Measurements from ENCODE around the gene RNF20.
"Not testable (repeated sequence)": the region's sequence is repeated elsewhere in the genome, so short reads cannot be mapped to it uniquely, and the experiment has no call there.

RNF20 gene

GRCh38 chr9:101536351-101536750 lies 2.7 kb downstream of the RNF20 start:
- peaks cover 22% of the 10 kb centered on the region for H3K4me1 ChIP-seq (ENCODE audit: control insufficient read depth, insufficient read depth, low read length, unreplicated experiment)
- H2AFZ ChIP-seq (ENCODE audit: low read length, unreplicated experiment), result no peak overlapping the region
- peak overlapping the region; percentile 13; the same call in 1 of the 2 replicates for H3K27ac ChIP-seq (ENCODE audit: low read depth, low read length)
- H3K4me3 ChIP-seq (ENCODE audit: low read depth, low read length), result no peak overlapping the region
- H3K36me3 ChIP-seq (ENCODE audit: insufficient read depth, low read length), result peaks cover 20% of the 10 kb centered on the region
- H3K79me2 ChIP-seq (ENCODE audit: control insufficient read depth, insufficient read depth, low read length, unreplicated experiment), result peaks cover 35% of the 10 kb centered on the region
- no peaks in the 10 kb centered on the region for H3K27me3 ChIP-seq (ENCODE audit: insufficient read depth, low read length)

GRCh38 chr9:101536938-101537337 lies 3.3 kb downstream of the RNF20 start:
- Histone ChIP-seq H3K4me3 (ENCODE audit: low read depth, low read length) (no peak overlapping the region), H3K27me3 (ENCODE audit: insufficient read depth, low read length) (no peaks in the 10 kb centered on the region), H3K36me3 (ENCODE audit: insufficient read depth, low read length) (peaks cover 23% of the 10 kb centered on the region), H3K4me1 (ENCODE audit: control insufficient read depth, insufficient read depth, low read length, unreplicated experiment) (peaks cover 22% of the 10 kb centered on the region), H2AFZ (ENCODE audit: low read length, unreplicated experiment) (no peak overlapping the region), H3K27ac (ENCODE audit: low read depth, low read length) (no peak overlapping the region; the same call in 1 of the 2 replicates), H3K79me2 (ENCODE audit: control insufficient read depth, insufficient read depth, low read length, unreplicated experiment) (peaks cover 35% of the 10 kb centered on the region)

GRCh38 chr9:101540069-101540468 lies 6.4 kb downstream of the RNF20 start:
- Histone ChIP-seq H3K36me3 (ENCODE audit: insufficient read depth, low read length) (peaks cover 25% of the 10 kb centered on the region), H3K27ac (ENCODE audit: low read depth, low read length) (no peak overlapping the region)

GRCh38 chr9:101543098-101543735 lies 9.6 kb downstream of the RNF20 start:
- Histone ChIP-seq H3K36me3 (ENCODE audit: insufficient read depth, low read length) (peaks cover 26% of the 10 kb centered on the region), H3K27me3 (ENCODE audit: insufficient read depth, low read length) (no peaks in the 10 kb centered on the region), H2AFZ (ENCODE audit: low read length, unreplicated experiment) (no peak overlapping the region), H3K4me3 (ENCODE audit: low read depth, low read length) (no peak overlapping the region), H3K79me2 (ENCODE audit: control insufficient read depth, insufficient read depth, low read length, unreplicated experiment) (peaks cover 5% of the 10 kb centered on the region), H3K4me1 (ENCODE audit: control insufficient read depth, insufficient read depth, low read length, unreplicated experiment) (no peaks in the 10 kb centered on the region), H3K27ac (ENCODE audit: low read depth, low read length) (no peak overlapping the region)

More at GRCh38 chr9:101540069-101540468, 6.4 kb downstream of the RNF20 start:
- Histone ChIP-seq H3K4me1 (ENCODE audit: control insufficient read depth, insufficient read depth, low read length, unreplicated experiment) (peaks cover 18% of the 10 kb centered on the region), H3K4me3 (ENCODE audit: low read depth, low read length) (no peak overlapping the region), H3K27me3 (ENCODE audit: insufficient read depth, low read length) (no peaks in the 10 kb centered on the region), H3K79me2 (ENCODE audit: control insufficient read depth, insufficient read depth, low read length, unreplicated experiment) (peaks cover 31% of the 10 kb centered on the region), H2AFZ (ENCODE audit: low read length, unreplicated experiment) (no peak overlapping the region)

- not testable (repeated sequence) for H3K27ac ChIP-seq (ENCODE audit: low read depth, low read length); H3K4me3 ChIP-seq (ENCODE audit: low read depth, low read length); H3K27me3 ChIP-seq (ENCODE audit: insufficient read depth, low read length); H3K4me1 ChIP-seq (ENCODE audit: control insufficient read depth, insufficient read depth, low read length, unreplicated experiment); H2AFZ ChIP-seq (ENCODE audit: low read length, unreplicated experiment); H3K79me2 ChIP-seq (ENCODE audit: control insufficient read depth, insufficient read depth, low read length, unreplicated experiment)
- H3K36me3 ChIP-seq (ENCODE audit: insufficient read depth, low read length), result peaks cover 45% of the 10 kb centered on the region
Observed at GRCh38 chr9:101549472-101550098, 15.9 kb downstream of the RNF20 start.

- Histone ChIP-seq H3K4me1 (ENCODE audit: control insufficient read depth, insufficient read depth, low read length, unreplicated experiment) (no peaks in the 10 kb centered on the region), H3K4me3 (ENCODE audit: low read depth, low read length) (no peak overlapping the region), H2AFZ (ENCODE audit: low read length, unreplicated experiment) (no peak overlapping the region), H3K36me3 (ENCODE audit: insufficient read depth, low read length) (peaks cover 30% of the 10 kb centered on the region), H3K27ac (ENCODE audit: low read depth, low read length) (no peak overlapping the region), H3K79me2 (ENCODE audit: control insufficient read depth, insufficient read depth, low read length, unreplicated experiment) (no peaks in the 10 kb centered on the region), H3K27me3 (ENCODE audit: insufficient read depth, low read length) (no peaks in the 10 kb centered on the region)
Observed at GRCh38 chr9:101561740-101562139, 28.1 kb downstream of the RNF20 start.

GRCh38 chr9:101562966-101563365 lies 29.3 kb downstream of the RNF20 start:
- Histone ChIP-seq H3K36me3 (ENCODE audit: insufficient read depth, low read length) (peaks cover 23% of the 10 kb centered on the region), H3K4me3 (ENCODE audit: low read depth, low read length) (no peak overlapping the region), H3K79me2 (ENCODE audit: control insufficient read depth, insufficient read depth, low read length, unreplicated experiment) (no peaks in the 10 kb centered on the region), H2AFZ (ENCODE audit: low read length, unreplicated experiment) (no peak overlapping the region), H3K4me1 (ENCODE audit: control insufficient read depth, insufficient read depth, low read length, unreplicated experiment) (no peaks in the 10 kb centered on the region), H3K27ac (ENCODE audit: low read depth, low read length) (no peak overlapping the region), H3K27me3 (ENCODE audit: insufficient read depth, low read length) (no peaks in the 10 kb centered on the region)

GRCh38 chr9:101564252-101564651 lies 30.6 kb downstream of the RNF20 start:
- Histone ChIP-seq H3K27ac (ENCODE audit: low read depth, low read length) (no peak overlapping the region), H3K4me3 (ENCODE audit: low read depth, low read length) (no peak overlapping the region), H3K79me2 (ENCODE audit: control insufficient read depth, insufficient read depth, low read length, unreplicated experiment) (no peaks in the 10 kb centered on the region), H3K4me1 (ENCODE audit: control insufficient read depth, insufficient read depth, low read length, unreplicated experiment) (no peaks in the 10 kb centered on the region), H3K27me3 (ENCODE audit: insufficient read depth, low read length) (no peaks in the 10 kb centered on the region), H2AFZ (ENCODE audit: low read length, unreplicated experiment) (no peak overlapping the region), H3K36me3 (ENCODE audit: insufficient read depth, low read length) (peaks cover 18% of the 10 kb centered on the region)

GRCh38 chr9:101566904-101567724 lies 33.5 kb downstream of the RNF20 start:
- H3K4me1 ChIP-seq (ENCODE audit: control insufficient read depth, insufficient read depth, low read length, unreplicated experiment), result no peaks in the 10 kb centered on the region
- no peak overlapping the region for H2AFZ ChIP-seq (ENCODE audit: low read length, unreplicated experiment)
- no peak overlapping the region for H3K27ac ChIP-seq (ENCODE audit: low read depth, low read length)
- H3K36me3 ChIP-seq (ENCODE audit: insufficient read depth, low read length), result peaks cover 6% of the 10 kb centered on the region
- H3K4me3 ChIP-seq (ENCODE audit: low read depth, low read length), result no peak overlapping the region
- no peaks in the 10 kb centered on the region for H3K27me3 ChIP-seq (ENCODE audit: insufficient read depth, low read length)
- H3K79me2 ChIP-seq (ENCODE audit: control insufficient read depth, insufficient read depth, low read length, unreplicated experiment), result no peaks in the 10 kb centered on the region

GRCh38 chr9:101567725-101568350 lies 34.2 kb downstream of the RNF20 start:
- Histone ChIP-seq H3K36me3 (ENCODE audit: insufficient read depth, low read length) (no peaks in the 10 kb centered on the region), H3K4me3 (ENCODE audit: low read depth, low read length) (no peak overlapping the region), H3K27me3 (ENCODE audit: insufficient read depth, low read length) (no peaks in the 10 kb centered on the region), H3K27ac (ENCODE audit: low read depth, low read length) (no peak overlapping the region), H3K79me2 (ENCODE audit: control insufficient read depth, insufficient read depth, low read length, unreplicated experiment) (no peaks in the 10 kb centered on the region), H2AFZ (ENCODE audit: low read length, unreplicated experiment) (no peak overlapping the region), H3K4me1 (ENCODE audit: control insufficient read depth, insufficient read depth, low read length, unreplicated experiment) (no peaks in the 10 kb centered on the region)
